ENCODE measurements around the gene CFB.

- TF ChIP-seq, protein P1, sequence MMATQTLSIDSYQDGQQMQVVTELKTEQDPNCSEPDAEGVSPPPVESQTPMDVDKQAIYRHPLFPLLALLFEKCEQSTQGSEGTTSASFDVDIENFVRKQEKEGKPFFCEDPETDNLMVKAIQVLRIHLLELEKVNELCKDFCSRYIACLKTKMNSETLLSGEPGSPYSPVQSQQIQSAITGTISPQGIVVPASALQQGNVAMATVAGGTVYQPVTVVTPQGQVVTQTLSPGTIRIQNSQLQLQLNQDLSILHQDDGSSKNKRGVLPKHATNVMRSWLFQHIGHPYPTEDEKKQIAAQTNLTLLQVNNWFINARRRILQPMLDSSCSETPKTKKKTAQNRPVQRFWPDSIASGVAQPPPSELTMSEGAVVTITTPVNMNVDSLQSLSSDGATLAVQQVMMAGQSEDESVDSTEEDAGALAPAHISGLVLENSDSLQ (IDR thresholded peaks at IDR 0.05), result no peak
- TF ChIP-seq BHLHE40 (IDR thresholded peaks at IDR 0.05; ENCODE audit: borderline replicate concordance) (no peak), SUZ12 (IDR thresholded peaks at IDR 0.05) (no peak), L3MBTL2 (conservative IDR thresholded peaks at IDR 0.05) (no peak), ELF4 (IDR thresholded peaks at IDR 0.05) (no peak), FOXM1 (IDR thresholded peaks at IDR 0.05; ENCODE audit: borderline replicate concordance) (no peak), ZNF384 (IDR thresholded peaks at IDR 0.05) (no peak)
Observed at GRCh38 chr6:31905041-31905440, 40.9 kb upstream of the CFB start.

Data from HEK293T (cell line).